Suprapubic skin (tissue), 4 donors: ENCODE results near the gene SENP5. TPM values are rescaled to one million over a fixed set of nuclear protein-coding genes. Genes with fewer than 3 reads are reported as not detected.

Experiments used
- DNase-seq, 2 donors: peaks; one replicate each; pipeline ENCODE4 v3.0.0-alpha.2; 2019; ENCODE audit warnings: low spot score in 2 of 2
- H3K27ac ChIP-seq: fragments of 200-600 bp; sonication (generic); one replicate; pipeline ENCODE4 v1.5.1; 2019
- H3K27me3 ChIP-seq: fragments of 200-600 bp; sonication (generic); one replicate; pipeline ENCODE4 v1.5.1; 2019
- H3K36me3 ChIP-seq: fragments of 200-600 bp; sonication (generic); one replicate; pipeline ENCODE4 v1.5.1; 2019
- H3K4me1 ChIP-seq: fragments of 200-600 bp; sonication (generic); one replicate; pipeline ENCODE4 v1.5.1; 2019
- H3K4me3 ChIP-seq: fragments of 200-600 bp; sonication (generic); one replicate; pipeline ENCODE4 v1.5.1; 2019; ENCODE audit warnings: mild to moderate bottlenecking
- H3K9me3 ChIP-seq: fragments of 200-600 bp; sonication (generic); one replicate; pipeline ENCODE4 v1.5.1; 2019
- CTCF ChIP-seq, 2 donors: fragments of 200-600 bp in 1 of 2; fragments of 450-650 bp in 1 of 2; sonication (generic) in 1 of 2; IDR thresholded peaks; one replicate each; pipeline ENCODE4 v1.5.1; 2016 to 2019; ENCODE audit warnings: antibody characterized with exemption in 2 of 2, mild to moderate bottlenecking in 1 of 2, moderate library complexity in 1 of 2
- EP300 ChIP-seq: sonication (generic); formaldehyde crosslinking; IDR thresholded peaks from one replicate; pipeline ENCODE4 v1.6.1; 2017; ENCODE audit warnings: antibody characterized with exemption
- POLR2A ChIP-seq, 2 donors: fragments of 450-650 bp; IDR thresholded peaks; one replicate each; pipeline ENCODE4 v1.6.1; 2017; ENCODE audit warnings: antibody characterized with exemption in 2 of 2, mild to moderate bottlenecking in 2 of 2, moderate library complexity in 2 of 2
- POLR2AphosphoS5 ChIP-seq, 3 donors: sonication (generic); formaldehyde crosslinking; IDR thresholded peaks; one replicate each; pipeline ENCODE4 v1.6.1; 2017; ENCODE audit warnings: antibody characterized with exemption in 3 of 3
- WGBS: methylation state at CpG from one replicate; pipeline ENCODE4 v1.1.5; 2018; 5-methylcytosine and 5-hydroxymethylcytosine counted together
- total RNA-seq, 4 donors: library from RNA; depleted of rRNA; stranded (reverse); fragments of >200 nt; gene quantifications; one replicate each; pipeline ENCODE4 v1.1.0, GENCODE V29; 2016

Gene SENP5
- total RNA-seq, 4 donors from 2014 or later: 34.9 to 112 (median 37.7) TPM

GRCh38 chr3:196949285-196949619 lies 81.5 kb downstream of the SENP5 start:
- no peak overlapping the region for H3K27ac ChIP-seq
- WGBS: 83% methylated on average over 6 of the region's 6 CpGs
- peaks cover 4% of the 10 kb centered on the region for H3K4me1 ChIP-seq
- no peak for TF ChIP-seq CTCF (IDR thresholded peaks at IDR 0.05)
- TF ChIP-seq POLR2A (IDR thresholded peaks at IDR 0.05): no peak
- no peak for TF ChIP-seq EP300
- TF ChIP-seq POLR2AphosphoS5 (IDR thresholded peaks at IDR 0.05): no peak
- H3K4me3 ChIP-seq: no peak overlapping the region
- no peaks in the 10 kb centered on the region for H3K27me3 ChIP-seq
- DNase-seq: no peak
- no peaks in the 10 kb centered on the region for H3K9me3 ChIP-seq
- H3K36me3 ChIP-seq: peaks cover 32% of the 10 kb centered on the region

GRCh38 chr3:196949750-196950149 lies 82.0 kb downstream of the SENP5 start:
- no peak overlapping the region for H3K27ac ChIP-seq
- 94% methylated on average over 6 of the region's 6 CpGs for WGBS
- no peaks in the 10 kb centered on the region for H3K4me1 ChIP-seq
- H3K9me3 ChIP-seq: no peaks in the 10 kb centered on the region
- peaks cover 30% of the 10 kb centered on the region for H3K36me3 ChIP-seq
- H3K4me3 ChIP-seq: no peak overlapping the region
- no peaks in the 10 kb centered on the region for H3K27me3 ChIP-seq
- no peak for DNase-seq
- TF ChIP-seq POLR2AphosphoS5 (IDR thresholded peaks at IDR 0.05): no peak
- no peak for TF ChIP-seq CTCF (IDR thresholded peaks at IDR 0.05)
- TF ChIP-seq EP300: no peak
- TF ChIP-seq POLR2A (IDR thresholded peaks at IDR 0.05): no peak

- WGBS: 95% methylated on average over 3 of the region's 3 CpGs
Observed at GRCh38 chr3:196951371-196951770, 83.7 kb downstream of the SENP5 start.

GRCh38 chr3:196954832-196955231 lies 87.1 kb downstream of the SENP5 start:
- no peak for DNase-seq
- no peak overlapping the region for H3K27ac ChIP-seq
- no peaks in the 10 kb centered on the region for H3K4me1 ChIP-seq
- H3K4me3 ChIP-seq: no peak overlapping the region
- no peaks in the 10 kb centered on the region for H3K27me3 ChIP-seq
- H3K36me3 ChIP-seq: peaks cover 15% of the 10 kb centered on the region
- TF ChIP-seq CTCF (IDR thresholded peaks at IDR 0.05): no peak
- TF ChIP-seq POLR2AphosphoS5 (IDR thresholded peaks at IDR 0.05): no peak
- TF ChIP-seq EP300: no peak
- no peak for TF ChIP-seq POLR2A (IDR thresholded peaks at IDR 0.05)
- WGBS: 82% methylated on average over 7 of the region's 7 CpGs
- H3K9me3 ChIP-seq: no peaks in the 10 kb centered on the region

More at GRCh38 chr3:196951371-196951770, 83.7 kb downstream of the SENP5 start:
- Histone ChIP-seq H3K36me3 (peaks cover 25% of the 10 kb centered on the region), H3K27me3 (no peaks in the 10 kb centered on the region), H3K4me3 (no peak overlapping the region), H3K9me3 (no peaks in the 10 kb centered on the region), H3K4me1 (no peaks in the 10 kb centered on the region), H3K27ac (no peak overlapping the region)
- TF ChIP-seq POLR2A (IDR thresholded peaks at IDR 0.05) (no peak), POLR2AphosphoS5 (IDR thresholded peaks at IDR 0.05) (no peak), EP300 (no peak), CTCF (IDR thresholded peaks at IDR 0.05) (no peak)
- no peak for DNase-seq

GRCh38 chr3:196962108-196962929 lies 94.6 kb downstream of the SENP5 start:
- no peaks in the 10 kb centered on the region for H3K9me3 ChIP-seq
- H3K4me3 ChIP-seq: no peak overlapping the region
- H3K36me3 ChIP-seq: peaks cover 8% of the 10 kb centered on the region
- no peaks in the 10 kb centered on the region for H3K27me3 ChIP-seq
- no peak for DNase-seq
- H3K4me1 ChIP-seq: no peaks in the 10 kb centered on the region
- TF ChIP-seq CTCF (IDR thresholded peaks at IDR 0.05) (no peak), EP300 (no peak), POLR2AphosphoS5 (IDR thresholded peaks at IDR 0.05) (no peak), POLR2A (IDR thresholded peaks at IDR 0.05) (no peak)
- 84% methylated on average over 9 of the region's 9 CpGs for WGBS
- H3K27ac ChIP-seq: no peak overlapping the region
